Renal pelvis (tissue), 4 donors: Measurements from ENCODE around the gene TNFRSF6B. TPM values are rescaled to one million over a fixed set of nuclear protein-coding genes. Genes with fewer than 3 reads are reported as not detected.
"Not testable (repeated sequence)": the region's sequence is repeated elsewhere in the genome, so short reads cannot be mapped to it uniquely, and the experiment has no call there.

Experiments used
- DNase-seq: peaks from one replicate; pipeline ENCODE4 v3.0.0-alpha.2; 2013
- polyA plus RNA-seq, 3 donors: library from polyadenylated mRNA; unstranded; fragments of 120-200 nt; gene quantifications; one replicate each; pipeline ENCODE4 v1.2.1, GENCODE V29; 2013; ENCODE audit not compliant: insufficient read length in 3 of 3

Gene TNFRSF6B
- polyA plus RNA-seq, 3 donors: 2.8 to 2.9 (median 2.8) TPM

GRCh38 chr20:63661108-63661507 is 35.3 kb upstream of the TNFRSF6B start:
- no peak for DNase-seq

GRCh38 chr20:63661959-63662812 is 34.3 kb upstream of the TNFRSF6B start:
- no peak for DNase-seq

GRCh38 chr20:63662813-63663189 is 33.7 kb upstream of the TNFRSF6B start:
- no peak for DNase-seq

GRCh38 chr20:63663332-63664066 is 33.0 kb upstream of the TNFRSF6B start:
- no peak for DNase-seq

- no peak for DNase-seq
These were observed 32.2 kb upstream of the TNFRSF6B start for GRCh38 chr20:63664143-63664851.

GRCh38 chr20:63664861-63665594 is 31.4 kb upstream of the TNFRSF6B start:
- no peak for DNase-seq

- no peak for DNase-seq
These were observed 30.7 kb upstream of the TNFRSF6B start for GRCh38 chr20:63665708-63666107.

GRCh38 chr20:63667858-63668257 is 28.6 kb upstream of the TNFRSF6B start:
- no peak for DNase-seq

- no peak for DNase-seq
These were observed 28.1 kb upstream of the TNFRSF6B start for GRCh38 chr20:63668351-63668750.

- DNase-seq: not testable (repeated sequence)
These were observed 24.8 kb upstream of the TNFRSF6B start for GRCh38 chr20:63671695-63672094.

GRCh38 chr20:63672666-63673065 is 23.8 kb upstream of the TNFRSF6B start:
- DNase-seq: no peak

- DNase-seq: no peak
These were observed 22.5 kb upstream of the TNFRSF6B start for GRCh38 chr20:63673951-63674350.

- DNase-seq: no peak
These were observed 20.6 kb upstream of the TNFRSF6B start for GRCh38 chr20:63675681-63676368.

- no peak for DNase-seq
These were observed 18.4 kb upstream of the TNFRSF6B start for GRCh38 chr20:63678071-63678470.

- no peak for DNase-seq
These were observed 17.6 kb upstream of the TNFRSF6B start for GRCh38 chr20:63678667-63679465.

- DNase-seq: no peak
These were observed 16.6 kb upstream of the TNFRSF6B start for GRCh38 chr20:63679799-63680305.

- no peak for DNase-seq
These were observed 16.0 kb upstream of the TNFRSF6B start for GRCh38 chr20:63680427-63680826.

- DNase-seq: no peak
These were observed 15.4 kb upstream of the TNFRSF6B start for GRCh38 chr20:63680857-63681608.

- DNase-seq: no peak
These were observed 14.8 kb upstream of the TNFRSF6B start for GRCh38 chr20:63681609-63682142.
